Measurements from ENCODE around the gene ASIC2. TPM values are rescaled to one million over a fixed set of nuclear protein-coding genes. Genes with fewer than 3 reads are reported as not detected.

The ASIC2 gene
- total RNA-seq, 1 experiment from 2014 or later: 0.11 TPM

DNA sequence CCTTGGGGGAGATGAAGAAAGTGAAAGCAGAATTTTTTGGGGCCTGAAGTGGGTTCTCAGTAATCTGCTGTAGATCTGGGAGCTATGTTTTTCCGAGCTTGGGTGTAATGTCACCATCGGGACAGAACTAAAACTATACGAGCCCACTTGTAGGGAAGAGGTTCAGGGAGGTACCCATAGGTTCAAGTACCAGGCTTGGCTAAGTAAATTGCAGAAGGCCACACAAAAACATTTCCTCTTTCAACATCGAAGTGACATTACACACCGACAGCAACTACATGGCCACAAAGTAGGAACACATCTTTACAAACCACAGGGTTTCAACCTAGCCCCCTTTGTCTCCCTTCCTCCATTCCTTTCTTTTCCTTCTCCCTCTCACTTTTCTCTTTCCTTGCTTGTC lies 10.2 kb upstream of the ASIC2 start:
- no peak overlapping the region for H3K4me2 ChIP-seq (ENCODE audit: low read length)
- H3K9me3 ChIP-seq (ENCODE audit: low read length): no peaks in the 10 kb centered on the region
- no peak overlapping the region for H2AFZ ChIP-seq (ENCODE audit: low read length)
- H4K20me1 ChIP-seq (ENCODE audit: low read length): no peaks in the 10 kb centered on the region
- CTCF ChIA-PET: no interaction called here
- H3F3A ChIP-seq (ENCODE audit: low read length, unreplicated experiment): no peaks in the 10 kb centered on the region
- peaks cover 13% of the 10 kb centered on the region for H3K4me1 ChIP-seq (ENCODE audit: insufficient read depth, low read length)
- no peaks in the 10 kb centered on the region for H3K9me2 ChIP-seq (replicated peaks; ENCODE audit: low read length)
- no peak overlapping the region for H3K27ac ChIP-seq (ENCODE audit: low read length)
- no peak for ATAC-seq
- H3K9ac ChIP-seq (ENCODE audit: low read length): no peak overlapping the region
- intact Hi-C loops (cut with micrococcal nuclease): no loop called here
- POLR2A ChIA-PET (ENCODE audit: unreplicated experiment): no interaction called here
- no peaks in the 10 kb centered on the region for H3K36me3 ChIP-seq (ENCODE audit: low read depth, low read length)
- DNase-seq: no peak
- TF ChIP-seq EZH2phosphoT487 (IDR thresholded peaks at IDR 0.05; ENCODE audit: borderline replicate concordance, low read length) (no peak), EZH2 (IDR thresholded peaks at IDR 0.05; ENCODE audit: low read length, unreplicated experiment) (no peak)
- TF ChIP-seq, protein P1, sequence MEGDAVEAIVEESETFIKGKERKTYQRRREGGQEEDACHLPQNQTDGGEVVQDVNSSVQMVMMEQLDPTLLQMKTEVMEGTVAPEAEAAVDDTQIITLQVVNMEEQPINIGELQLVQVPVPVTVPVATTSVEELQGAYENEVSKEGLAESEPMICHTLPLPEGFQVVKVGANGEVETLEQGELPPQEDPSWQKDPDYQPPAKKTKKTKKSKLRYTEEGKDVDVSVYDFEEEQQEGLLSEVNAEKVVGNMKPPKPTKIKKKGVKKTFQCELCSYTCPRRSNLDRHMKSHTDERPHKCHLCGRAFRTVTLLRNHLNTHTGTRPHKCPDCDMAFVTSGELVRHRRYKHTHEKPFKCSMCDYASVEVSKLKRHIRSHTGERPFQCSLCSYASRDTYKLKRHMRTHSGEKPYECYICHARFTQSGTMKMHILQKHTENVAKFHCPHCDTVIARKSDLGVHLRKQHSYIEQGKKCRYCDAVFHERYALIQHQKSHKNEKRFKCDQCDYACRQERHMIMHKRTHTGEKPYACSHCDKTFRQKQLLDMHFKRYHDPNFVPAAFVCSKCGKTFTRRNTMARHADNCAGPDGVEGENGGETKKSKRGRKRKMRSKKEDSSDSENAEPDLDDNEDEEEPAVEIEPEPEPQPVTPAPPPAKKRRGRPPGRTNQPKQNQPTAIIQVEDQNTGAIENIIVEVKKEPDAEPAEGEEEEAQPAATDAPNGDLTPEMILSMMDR (conservative IDR thresholded peaks at IDR 0.05; ENCODE audit: low read depth, low read length): no peak
- no peak overlapping the region for H3K4me3 ChIP-seq (ENCODE audit: low read length)
- H3K79me2 ChIP-seq (ENCODE audit: low read length): no peaks in the 10 kb centered on the region
- no TSS peak for BruUV-seq (replicated peaks)
- peaks cover 27% of the 10 kb centered on the region for H3K27me3 ChIP-seq (ENCODE audit: low read length)

DNA sequence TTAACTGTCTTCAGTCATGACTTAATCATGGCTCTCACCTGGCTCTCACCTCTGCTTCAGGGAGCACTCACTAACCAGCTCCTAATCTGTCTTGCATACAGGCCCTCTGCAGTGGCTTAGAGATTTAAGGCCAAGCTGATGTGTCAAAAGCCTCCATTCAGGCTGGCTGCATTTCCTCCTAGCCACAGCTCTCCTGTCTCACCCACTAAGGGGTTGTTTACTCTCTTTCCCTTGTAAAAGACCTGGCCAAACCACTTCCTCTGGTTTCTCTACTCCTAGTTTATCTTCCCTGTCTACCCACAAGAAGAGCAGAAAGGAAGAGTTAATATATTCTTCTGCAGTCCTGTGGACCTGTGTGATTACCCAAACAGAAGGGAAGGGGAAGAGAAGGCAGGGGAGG lies 9.3 kb upstream of the ASIC2 start:
- Histone ChIP-seq H3K9me2 (replicated peaks; ENCODE audit: low read length) (no peaks in the 10 kb centered on the region), H3K4me1 (ENCODE audit: insufficient read depth, low read length) (peaks cover 13% of the 10 kb centered on the region), H3K9me3 (ENCODE audit: low read length) (no peaks in the 10 kb centered on the region), H3K36me3 (ENCODE audit: low read depth, low read length) (no peaks in the 10 kb centered on the region), H3K4me2 (ENCODE audit: low read length) (no peak overlapping the region), H3F3A (ENCODE audit: low read length, unreplicated experiment) (no peaks in the 10 kb centered on the region), H4K20me1 (ENCODE audit: low read length) (no peaks in the 10 kb centered on the region), H3K27me3 (ENCODE audit: low read length) (peaks cover 24% of the 10 kb centered on the region), H3K27ac (ENCODE audit: low read length) (no peak overlapping the region), H3K4me3 (ENCODE audit: low read length) (no peak overlapping the region), H3K9ac (ENCODE audit: low read length) (no peak overlapping the region), H2AFZ (ENCODE audit: low read length) (no peak overlapping the region), H3K79me2 (ENCODE audit: low read length) (no peaks in the 10 kb centered on the region)
- ChIA-PET POLR2A (ENCODE audit: unreplicated experiment) (no interaction called here), CTCF (no interaction called here)
- intact Hi-C loops (cut with micrococcal nuclease): no loop called here
- TF ChIP-seq EZH2phosphoT487 (IDR thresholded peaks at IDR 0.05; ENCODE audit: borderline replicate concordance, low read length) (no peak), EZH2 (IDR thresholded peaks at IDR 0.05; ENCODE audit: low read length, unreplicated experiment) (no peak)
- TF ChIP-seq, protein P1 (conservative IDR thresholded peaks at IDR 0.05; ENCODE audit: low read depth, low read length): no peak
- peak; percentile 61 for DNase-seq
- ATAC-seq: no peak
- BruUV-seq (replicated peaks): no TSS peak

DNA sequence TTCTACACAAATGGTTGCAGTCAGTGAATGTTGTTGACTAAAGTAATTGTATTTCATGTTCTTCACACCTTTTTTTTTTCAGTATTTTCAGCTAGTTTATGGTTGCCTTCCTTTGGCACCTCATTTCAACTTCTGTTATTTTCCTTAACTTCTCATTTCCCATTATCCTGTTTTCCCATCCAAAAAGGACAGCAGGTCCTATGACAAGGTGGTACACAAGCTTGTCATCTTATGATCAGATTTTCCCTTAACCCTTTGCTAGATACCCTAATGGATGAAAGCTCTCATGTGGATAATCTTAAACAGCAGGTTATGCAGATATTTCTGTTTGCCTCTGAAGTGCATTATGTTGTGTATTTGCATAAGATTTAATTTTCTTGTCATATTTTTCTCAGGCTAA lies 7.1 kb upstream of the ASIC2 start:
- Histone ChIP-seq H3K9me2 (replicated peaks; ENCODE audit: low read length) (no peaks in the 10 kb centered on the region), H3K9me3 (ENCODE audit: low read length) (no peaks in the 10 kb centered on the region), H4K20me1 (ENCODE audit: low read length) (no peaks in the 10 kb centered on the region), H3K36me3 (ENCODE audit: low read depth, low read length) (no peaks in the 10 kb centered on the region), H3K4me2 (ENCODE audit: low read length) (no peak overlapping the region), H3K27ac (ENCODE audit: low read length) (no peak overlapping the region), H2AFZ (ENCODE audit: low read length) (no peak overlapping the region), H3F3A (ENCODE audit: low read length, unreplicated experiment) (no peaks in the 10 kb centered on the region), H3K4me3 (ENCODE audit: low read length) (no peak overlapping the region), H3K4me1 (ENCODE audit: insufficient read depth, low read length) (peaks cover 13% of the 10 kb centered on the region), H3K27me3 (ENCODE audit: low read length) (peaks cover 15% of the 10 kb centered on the region), H3K9ac (ENCODE audit: low read length) (no peak overlapping the region), H3K79me2 (ENCODE audit: low read length) (no peaks in the 10 kb centered on the region)
- no peak for DNase-seq
- intact Hi-C loops (cut with micrococcal nuclease): no loop called here
- no TSS peak for BruUV-seq (replicated peaks)
- CTCF ChIA-PET: no interaction called here
- TF ChIP-seq EZH2 (IDR thresholded peaks at IDR 0.05; ENCODE audit: low read length, unreplicated experiment): no peak
- TF ChIP-seq, protein P1 (conservative IDR thresholded peaks at IDR 0.05; ENCODE audit: low read depth, low read length): no peak
- TF ChIP-seq EZH2phosphoT487 (IDR thresholded peaks at IDR 0.05; ENCODE audit: borderline replicate concordance, low read length): no peak
- POLR2A ChIA-PET (ENCODE audit: unreplicated experiment): no interaction called here
- ATAC-seq: no peak
